Measurements from ENCODE around the gene AMN1.

Gene AMN1

DNA sequence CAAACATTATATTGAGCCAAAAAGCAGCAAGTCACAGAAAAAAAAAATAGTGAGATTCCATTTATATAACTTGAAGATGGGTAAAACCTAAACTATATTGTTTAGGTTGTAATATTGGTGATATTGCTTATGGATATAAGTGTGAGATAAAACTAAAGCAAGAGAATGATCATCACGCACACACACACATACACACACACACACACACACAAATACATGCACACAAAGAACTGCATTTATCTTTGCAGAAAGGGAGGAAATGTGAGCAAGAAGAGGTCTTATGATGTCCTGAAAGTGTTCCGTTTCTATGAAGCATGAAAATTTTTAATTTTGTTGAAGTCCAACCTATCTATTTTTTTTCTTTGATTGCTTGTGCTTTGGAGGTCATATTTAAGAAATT lies 16.4 kb upstream of the AMN1 start:
- TF ChIP-seq POLR2AphosphoS5 (IDR thresholded peaks at IDR 0.05; ENCODE audit: low read depth, low read length) = no peak
- no peak for TF ChIP-seq TAF1 (IDR thresholded peaks at IDR 0.05; ENCODE audit: borderline replicate concordance, insufficient read depth, low read length)
- TF ChIP-seq SIN3A (IDR thresholded peaks at IDR 0.05; ENCODE audit: borderline replicate concordance, insufficient read depth, low read length) = no peak
- TF ChIP-seq, protein P1, sequence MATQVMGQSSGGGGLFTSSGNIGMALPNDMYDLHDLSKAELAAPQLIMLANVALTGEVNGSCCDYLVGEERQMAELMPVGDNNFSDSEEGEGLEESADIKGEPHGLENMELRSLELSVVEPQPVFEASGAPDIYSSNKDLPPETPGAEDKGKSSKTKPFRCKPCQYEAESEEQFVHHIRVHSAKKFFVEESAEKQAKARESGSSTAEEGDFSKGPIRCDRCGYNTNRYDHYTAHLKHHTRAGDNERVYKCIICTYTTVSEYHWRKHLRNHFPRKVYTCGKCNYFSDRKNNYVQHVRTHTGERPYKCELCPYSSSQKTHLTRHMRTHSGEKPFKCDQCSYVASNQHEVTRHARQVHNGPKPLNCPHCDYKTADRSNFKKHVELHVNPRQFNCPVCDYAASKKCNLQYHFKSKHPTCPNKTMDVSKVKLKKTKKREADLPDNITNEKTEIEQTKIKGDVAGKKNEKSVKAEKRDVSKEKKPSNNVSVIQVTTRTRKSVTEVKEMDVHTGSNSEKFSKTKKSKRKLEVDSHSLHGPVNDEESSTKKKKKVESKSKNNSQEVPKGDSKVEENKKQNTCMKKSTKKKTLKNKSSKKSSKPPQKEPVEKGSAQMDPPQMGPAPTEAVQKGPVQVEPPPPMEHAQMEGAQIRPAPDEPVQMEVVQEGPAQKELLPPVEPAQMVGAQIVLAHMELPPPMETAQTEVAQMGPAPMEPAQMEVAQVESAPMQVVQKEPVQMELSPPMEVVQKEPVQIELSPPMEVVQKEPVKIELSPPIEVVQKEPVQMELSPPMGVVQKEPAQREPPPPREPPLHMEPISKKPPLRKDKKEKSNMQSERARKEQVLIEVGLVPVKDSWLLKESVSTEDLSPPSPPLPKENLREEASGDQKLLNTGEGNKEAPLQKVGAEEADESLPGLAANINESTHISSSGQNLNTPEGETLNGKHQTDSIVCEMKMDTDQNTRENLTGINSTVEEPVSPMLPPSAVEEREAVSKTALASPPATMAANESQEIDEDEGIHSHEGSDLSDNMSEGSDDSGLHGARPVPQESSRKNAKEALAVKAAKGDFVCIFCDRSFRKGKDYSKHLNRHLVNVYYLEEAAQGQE (IDR thresholded peaks at IDR 0.05; ENCODE audit: insufficient read depth in 1 of 2, low read depth in 2 of 2, low read length in 2 of 2) = no peak
- TF ChIP-seq FOXP2 (optimal IDR thresholded peaks at IDR 0.05; ENCODE audit: borderline replicate concordance, extremely low read depth, extremely low read length, insufficient read depth) = no peak

DNA sequence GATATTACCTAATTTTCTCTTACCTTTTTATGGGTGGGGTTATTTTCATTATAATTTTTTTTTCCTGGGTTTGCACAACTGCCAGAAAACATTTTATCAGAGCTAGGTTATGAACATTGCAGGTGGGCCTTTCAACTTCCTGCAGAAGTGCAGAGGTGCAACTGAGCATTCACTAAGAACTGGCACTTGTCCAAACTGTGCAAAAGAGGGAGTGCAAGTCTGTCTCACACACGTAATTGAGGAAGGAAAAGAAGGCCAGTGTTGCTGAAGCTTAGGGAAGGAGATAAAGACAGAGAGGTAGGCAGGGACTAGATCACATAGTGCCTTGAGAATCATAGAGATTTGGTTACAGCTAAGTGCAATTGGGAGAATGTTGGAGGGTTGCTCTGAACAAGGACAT lies 14.1 kb upstream of the AMN1 start:
- TF ChIP-seq, protein P1 (IDR thresholded peaks at IDR 0.05; ENCODE audit: insufficient read depth in 1 of 2, low read depth in 2 of 2, low read length in 2 of 2) = no peak

DNA sequence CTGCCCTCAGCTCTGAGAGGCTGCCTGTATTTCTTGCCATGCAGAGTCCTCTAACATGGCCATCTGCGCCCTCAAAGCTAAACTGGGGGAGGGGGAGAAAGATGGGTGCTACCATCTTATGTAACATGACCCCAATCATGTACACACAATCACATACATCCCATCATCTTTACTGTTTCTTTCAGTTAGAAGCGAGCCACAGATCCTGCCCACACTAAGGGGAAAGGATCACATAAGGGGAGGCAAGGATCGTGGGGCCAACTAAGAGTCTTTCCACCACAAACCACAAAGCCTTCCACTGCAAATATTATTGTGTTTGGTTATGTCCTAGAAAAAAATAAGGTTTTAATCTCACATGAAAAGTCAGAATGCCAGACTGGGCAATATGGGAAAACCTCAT lies 11.8 kb upstream of the AMN1 start:
- TF ChIP-seq SIN3A (IDR thresholded peaks at IDR 0.05; ENCODE audit: borderline replicate concordance, insufficient read depth, low read length) (no peak), TAF1 (IDR thresholded peaks at IDR 0.05; ENCODE audit: borderline replicate concordance, insufficient read depth, low read length) (no peak), POLR2AphosphoS5 (IDR thresholded peaks at IDR 0.05; ENCODE audit: low read depth, low read length) (no peak), FOXP2 (optimal IDR thresholded peaks at IDR 0.05; ENCODE audit: borderline replicate concordance, extremely low read depth, extremely low read length, insufficient read depth) (no peak)
- TF ChIP-seq, protein P1 (IDR thresholded peaks at IDR 0.05; ENCODE audit: insufficient read depth in 1 of 2, low read depth in 2 of 2, low read length in 2 of 2) = no peak

DNA sequence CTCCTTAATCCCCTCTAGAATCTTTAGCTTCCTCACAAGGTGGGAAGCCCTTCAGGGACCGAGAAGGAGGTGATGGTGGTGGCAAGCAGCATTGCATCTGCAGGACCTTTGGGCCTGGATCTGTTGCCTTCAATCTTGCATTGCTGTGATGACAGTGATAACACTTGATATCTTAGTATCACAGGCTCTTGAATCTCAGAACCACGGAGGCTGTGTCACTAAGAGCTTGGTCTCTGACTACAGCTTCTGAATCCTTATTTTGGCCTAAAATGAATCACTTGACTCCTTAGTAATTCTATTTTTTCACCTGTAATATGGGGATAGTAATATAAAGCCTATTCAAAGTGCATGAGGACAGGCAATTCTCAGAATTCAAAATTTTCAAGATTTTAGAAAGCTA lies 8.9 kb upstream of the AMN1 start:
- TF ChIP-seq TAF1 (IDR thresholded peaks at IDR 0.05; ENCODE audit: borderline replicate concordance, insufficient read depth, low read length) (no peak), POLR2AphosphoS5 (IDR thresholded peaks at IDR 0.05; ENCODE audit: low read depth, low read length) (no peak), SIN3A (IDR thresholded peaks at IDR 0.05; ENCODE audit: borderline replicate concordance, insufficient read depth, low read length) (no peak), FOXP2 (optimal IDR thresholded peaks at IDR 0.05; ENCODE audit: borderline replicate concordance, extremely low read depth, extremely low read length, insufficient read depth) (no peak)
- TF ChIP-seq, protein P1 (IDR thresholded peaks at IDR 0.05; ENCODE audit: insufficient read depth in 1 of 2, low read depth in 2 of 2, low read length in 2 of 2) = no peak

DNA sequence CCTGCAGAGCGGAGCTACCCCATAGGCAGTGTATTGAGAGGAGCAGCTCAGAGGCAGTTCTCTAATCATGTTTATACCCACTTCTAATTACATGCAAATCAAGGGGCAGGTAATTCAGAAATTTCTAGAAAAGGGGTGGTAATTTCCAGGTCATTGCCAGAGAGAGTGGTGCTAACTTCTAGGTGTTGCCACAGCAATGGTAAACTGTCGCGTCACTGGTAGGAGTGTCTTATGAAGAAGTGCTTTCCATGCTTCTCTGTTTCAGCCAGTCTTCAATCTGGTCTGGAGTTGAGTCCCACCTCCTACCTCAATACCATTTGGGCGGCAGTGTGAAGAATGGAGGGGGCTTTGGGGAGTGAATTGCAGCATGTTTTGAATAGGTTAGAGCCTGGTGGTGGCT lies 8.5 kb upstream of the AMN1 start:
- TF ChIP-seq TAF1 (IDR thresholded peaks at IDR 0.05; ENCODE audit: borderline replicate concordance, insufficient read depth, low read length) (no peak), POLR2AphosphoS5 (IDR thresholded peaks at IDR 0.05; ENCODE audit: low read depth, low read length) (no peak), SIN3A (IDR thresholded peaks at IDR 0.05; ENCODE audit: borderline replicate concordance, insufficient read depth, low read length) (no peak), FOXP2 (optimal IDR thresholded peaks at IDR 0.05; ENCODE audit: borderline replicate concordance, extremely low read depth, extremely low read length, insufficient read depth) (no peak)
- TF ChIP-seq, protein P1 (IDR thresholded peaks at IDR 0.05; ENCODE audit: insufficient read depth in 1 of 2, low read depth in 2 of 2, low read length in 2 of 2) = no peak

All from PFSK-1 (cell line).